ENCODE measurements around the gene PFN3. TPM values are rescaled to one million over a fixed set of nuclear protein-coding genes. Genes with fewer than 3 reads are reported as not detected.

PFN3 gene
- polyA plus RNA-seq, 1 of the 3 experiments (the other 2 are of a cell fraction): not detected

DNA sequence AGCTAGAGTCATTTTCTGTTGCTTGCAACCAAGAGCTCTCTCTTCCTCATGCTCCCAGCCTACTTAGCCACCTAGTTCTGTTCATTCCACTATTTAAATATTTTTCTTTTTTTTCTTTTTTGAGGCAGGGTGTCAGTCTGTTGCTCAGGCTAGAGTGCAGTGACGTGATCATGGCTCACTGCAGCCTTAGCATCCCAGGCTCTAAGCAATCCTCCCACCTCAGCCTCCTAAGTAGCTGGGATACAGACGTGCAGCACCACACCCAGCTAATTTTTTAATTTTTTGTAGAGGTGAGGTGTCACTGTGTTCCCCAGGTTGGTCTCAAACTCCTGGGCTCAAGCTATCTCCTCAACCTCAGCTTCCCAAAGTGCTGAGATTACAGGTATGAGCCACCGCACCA is 14.0 kb upstream of the PFN3 start:
- 69% methylated on average over 3 of the region's 3 CpGs for WGBS (ENCODE audit: low lambda C conversion rate)
- Histone ChIP-seq H4K20me1 (ENCODE audit: insufficient read depth) (no peaks in the 10 kb centered on the region), H3K4me2 (no peak overlapping the region), H3K9me2 (no peaks in the 10 kb centered on the region), H3K79me2 (ENCODE audit: insufficient read depth) (no peaks in the 10 kb centered on the region), H3K27ac (ENCODE audit: low read depth in 2 of 2, low read length in 1 of 2) (no peak overlapping the region), H3K36me3 (replicated peaks in 1 of 2; ENCODE audit: control insufficient read depth in 1 of 2, insufficient read depth in 2 of 2, low read length in 1 of 2) (no peaks in the 10 kb centered on the region), H3F3A (replicated peaks; ENCODE audit: insufficient read depth) (no peaks in the 10 kb centered on the region), H3K4me3 (ENCODE audit: low read depth in 2 of 2, low read length in 1 of 2) (no peak overlapping the region), H2AFZ (ENCODE audit: low read depth) (no peak overlapping the region), H3K27me3 (ENCODE audit: insufficient read depth) (no peaks in the 10 kb centered on the region), H3K9me3 (no peaks in the 10 kb centered on the region), H3K4me1 (ENCODE audit: control insufficient read depth in 1 of 2, insufficient read depth in 2 of 2, low read depth in 1 of 2, low read length in 1 of 2) (no peaks in the 10 kb centered on the region), H3K9ac (no peak overlapping the region)
- ChIA-PET CTCF (interaction anchor here (1.7 to 8.9 kb wide), 4 partner anchors 10 to 87 kb away, joined by 3 to 75 read pairs (median 9); no protein-coding TSS in a partner anchor), POLR2A (interaction anchor here (1.6 kb wide), 1 partner anchor 12 kb away, joined by 6 read pairs; the partner anchor contains the start of gene GRK6)
- TF ChIP-seq ELF1 (IDR thresholded peaks at IDR 0.05): no peak
- no peak for TF ChIP-seq NRF1 (IDR thresholded peaks at IDR 0.05; ENCODE audit: low read depth, low read length)
- TF ChIP-seq TAF1 (IDR thresholded peaks at IDR 0.05; ENCODE audit: borderline replicate concordance, low read depth, low read length): no peak
- TF ChIP-seq GABPA (IDR thresholded peaks at IDR 0.05; ENCODE audit: low read depth): no peak
- DNase-seq: no peak

DNA sequence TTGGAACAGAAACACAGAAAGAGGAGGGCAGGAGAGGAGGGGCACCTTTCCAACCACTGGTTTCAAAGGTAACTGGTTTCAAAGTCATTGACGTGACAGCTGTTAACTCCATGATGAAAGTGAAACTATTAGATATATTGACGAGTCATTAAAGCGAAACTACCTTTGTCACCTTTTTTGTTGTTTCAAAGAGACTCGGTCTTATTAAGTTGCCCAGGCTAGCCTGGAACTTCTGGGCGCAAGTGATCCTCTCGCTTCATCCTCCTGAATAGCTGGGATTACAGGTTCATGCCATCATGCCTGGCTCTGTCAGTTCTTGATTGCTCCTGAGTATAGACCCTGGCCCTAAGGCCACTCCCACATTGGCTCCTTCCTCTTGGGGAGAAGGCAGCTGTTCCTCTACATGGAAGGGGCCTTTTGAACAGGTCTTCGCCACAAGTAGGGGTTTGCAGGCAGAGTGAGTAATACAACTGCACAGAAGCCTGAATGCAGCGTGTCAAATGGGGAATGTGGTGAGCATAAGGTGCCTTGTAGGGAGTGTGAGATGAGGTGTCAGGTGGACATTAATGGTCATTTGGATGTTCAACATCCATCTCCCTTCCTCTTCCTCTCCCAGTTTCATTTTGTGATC is 12.3 kb upstream of the PFN3 start:
- no peaks in the 10 kb centered on the region for H3K79me2 ChIP-seq (ENCODE audit: insufficient read depth)
- 87% methylated on average over 8 of the region's 8 CpGs for WGBS (ENCODE audit: low lambda C conversion rate)
- no peaks in the 10 kb centered on the region for H3K36me3 ChIP-seq (replicated peaks in 1 of 2; ENCODE audit: control insufficient read depth in 1 of 2, insufficient read depth in 2 of 2, low read length in 1 of 2)
- H3K9me2 ChIP-seq: no peaks in the 10 kb centered on the region
- ChIA-PET POLR2A (no interaction called here), CTCF (interaction anchor here (0.8 to 8.9 kb wide), 4 partner anchors 9 to 88 kb away, joined by 3 to 75 read pairs (median 4); no protein-coding TSS in a partner anchor)
- H3K9ac ChIP-seq: no peak overlapping the region
- no peak overlapping the region for H3K4me3 ChIP-seq (ENCODE audit: low read depth in 2 of 2, low read length in 1 of 2)
- no peaks in the 10 kb centered on the region for H3F3A ChIP-seq (replicated peaks; ENCODE audit: insufficient read depth)
- no peak overlapping the region for H2AFZ ChIP-seq (ENCODE audit: low read depth)
- H3K4me2 ChIP-seq: no peak overlapping the region
- no peak for TF ChIP-seq MEF2A (IDR thresholded peaks at IDR 0.05; ENCODE audit: borderline replicate concordance, low read depth)
- TF ChIP-seq NRF1 (IDR thresholded peaks at IDR 0.05; ENCODE audit: low read depth, low read length): no peak
- no peak for TF ChIP-seq MXI1 (IDR thresholded peaks at IDR 0.05; ENCODE audit: low read depth, low read length)
- no peak for TF ChIP-seq CHD2 (IDR thresholded peaks at IDR 0.05; ENCODE audit: low read length, partially characterized antibody)
- no peak for TF ChIP-seq EZH2phosphoT487 (IDR thresholded peaks at IDR 0.05; ENCODE audit: borderline replicate concordance, low read depth)
- no peak for TF ChIP-seq POLR2AphosphoS5 (IDR thresholded peaks at IDR 0.05; ENCODE audit: low read depth, low read length)
- no peak for TF ChIP-seq GATA2 (CRISPR knock-in tag; IDR thresholded peaks at IDR 0.05)
- TF ChIP-seq RCOR1 (IDR thresholded peaks at IDR 0.05; ENCODE audit: low read length): no peak
- TF ChIP-seq, protein P1, sequence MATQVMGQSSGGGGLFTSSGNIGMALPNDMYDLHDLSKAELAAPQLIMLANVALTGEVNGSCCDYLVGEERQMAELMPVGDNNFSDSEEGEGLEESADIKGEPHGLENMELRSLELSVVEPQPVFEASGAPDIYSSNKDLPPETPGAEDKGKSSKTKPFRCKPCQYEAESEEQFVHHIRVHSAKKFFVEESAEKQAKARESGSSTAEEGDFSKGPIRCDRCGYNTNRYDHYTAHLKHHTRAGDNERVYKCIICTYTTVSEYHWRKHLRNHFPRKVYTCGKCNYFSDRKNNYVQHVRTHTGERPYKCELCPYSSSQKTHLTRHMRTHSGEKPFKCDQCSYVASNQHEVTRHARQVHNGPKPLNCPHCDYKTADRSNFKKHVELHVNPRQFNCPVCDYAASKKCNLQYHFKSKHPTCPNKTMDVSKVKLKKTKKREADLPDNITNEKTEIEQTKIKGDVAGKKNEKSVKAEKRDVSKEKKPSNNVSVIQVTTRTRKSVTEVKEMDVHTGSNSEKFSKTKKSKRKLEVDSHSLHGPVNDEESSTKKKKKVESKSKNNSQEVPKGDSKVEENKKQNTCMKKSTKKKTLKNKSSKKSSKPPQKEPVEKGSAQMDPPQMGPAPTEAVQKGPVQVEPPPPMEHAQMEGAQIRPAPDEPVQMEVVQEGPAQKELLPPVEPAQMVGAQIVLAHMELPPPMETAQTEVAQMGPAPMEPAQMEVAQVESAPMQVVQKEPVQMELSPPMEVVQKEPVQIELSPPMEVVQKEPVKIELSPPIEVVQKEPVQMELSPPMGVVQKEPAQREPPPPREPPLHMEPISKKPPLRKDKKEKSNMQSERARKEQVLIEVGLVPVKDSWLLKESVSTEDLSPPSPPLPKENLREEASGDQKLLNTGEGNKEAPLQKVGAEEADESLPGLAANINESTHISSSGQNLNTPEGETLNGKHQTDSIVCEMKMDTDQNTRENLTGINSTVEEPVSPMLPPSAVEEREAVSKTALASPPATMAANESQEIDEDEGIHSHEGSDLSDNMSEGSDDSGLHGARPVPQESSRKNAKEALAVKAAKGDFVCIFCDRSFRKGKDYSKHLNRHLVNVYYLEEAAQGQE (IDR thresholded peaks at IDR 0.05; ENCODE audit: low read depth, low read length): no peak
- TF ChIP-seq TEAD4 (IDR thresholded peaks at IDR 0.05; ENCODE audit: borderline replicate concordance, insufficient read depth): no peak
- TF ChIP-seq FOSL2 (IDR thresholded peaks at IDR 0.05; ENCODE audit: borderline replicate concordance, low read depth): no peak
- no peak for TF ChIP-seq EP300 (IDR thresholded peaks at IDR 0.05; ENCODE audit: borderline replicate concordance in 1 of 2, low read depth in 1 of 2, low read length in 1 of 2)
- no peak for TF ChIP-seq TCF12 (IDR thresholded peaks at IDR 0.05)
- no peak for TF ChIP-seq FOXM1 (IDR thresholded peaks at IDR 0.05; ENCODE audit: low read depth)
- no peak for TF ChIP-seq FOXJ3 (CRISPR knock-in tag; IDR thresholded peaks at IDR 0.05)
- TF ChIP-seq TAF1 (IDR thresholded peaks at IDR 0.05; ENCODE audit: borderline replicate concordance, low read depth, low read length): no peak
- no peak for TF ChIP-seq YY1 (IDR thresholded peaks at IDR 0.05; ENCODE audit: low read depth)
- TF ChIP-seq SIN3A (IDR thresholded peaks at IDR 0.05; ENCODE audit: borderline replicate concordance, low read depth, low read length): no peak
- no peak for TF ChIP-seq RXRA (IDR thresholded peaks at IDR 0.05; ENCODE audit: borderline replicate concordance, low read depth)
- no peaks in the 10 kb centered on the region for H3K4me1 ChIP-seq (ENCODE audit: control insufficient read depth in 1 of 2, insufficient read depth in 2 of 2, low read depth in 1 of 2, low read length in 1 of 2)
- no peaks in the 10 kb centered on the region for H3K27me3 ChIP-seq (ENCODE audit: insufficient read depth)
- no peak for DNase-seq
- H3K27ac ChIP-seq (ENCODE audit: low read depth in 2 of 2, low read length in 1 of 2): no peak overlapping the region
- H3K9me3 ChIP-seq: no peaks in the 10 kb centered on the region
- H4K20me1 ChIP-seq (ENCODE audit: insufficient read depth): no peaks in the 10 kb centered on the region
